Effector CD8-positive, alpha-beta T cell (primary cell): ENCODE measurements around the gene CDC42BPA.
A peak's percentile ranks its signal among the peaks of the same experiment; 100 is the strongest.

Experiments
- DNase-seq: peaks from one replicate; lab custom pipeline; 2025; lab: John Stamatoyannopoulos, UW

The CDC42BPA gene

GRCh38 chr1:226946841-226947240 is 371.5 kb downstream of the CDC42BPA start:
- no peak for DNase-seq

GRCh38 chr1:226946285-226946684 is 372.0 kb downstream of the CDC42BPA start:
- no peak for DNase-seq

- no peak for DNase-seq
These were observed 372.4 kb downstream of the CDC42BPA start for GRCh38 chr1:226945858-226946245.

- DNase-seq: no peak
These were observed 373.0 kb downstream of the CDC42BPA start for GRCh38 chr1:226945106-226945857.

- DNase-seq: no peak
These were observed 374.4 kb downstream of the CDC42BPA start for GRCh38 chr1:226943927-226944326.

GRCh38 chr1:226943156-226943555 is 375.1 kb downstream of the CDC42BPA start:
- DNase-seq: no peak

GRCh38 chr1:226942392-226942791 is 375.9 kb downstream of the CDC42BPA start:
- no peak for DNase-seq

- no peak for DNase-seq
These were observed 377.6 kb downstream of the CDC42BPA start for GRCh38 chr1:226940806-226941067.

- peak; percentile 98 for DNase-seq
These were observed 378.1 kb downstream of the CDC42BPA start, which contains the start of gene COQ8A for GRCh38 chr1:226940029-226940805. Gene COQ8A (plus strand): TSS chr1:226940294. CDS start chr1:226961386, 21,092 bp downstream.
